Measurements from ENCODE around the gene GTF2IRD2.
A peak's percentile ranks its signal among the peaks of the same experiment; 100 is the strongest.
"Not testable (repeated sequence)": the region's sequence is repeated elsewhere in the genome, so short reads cannot be mapped to it uniquely, and the experiment has no call there.

Gene GTF2IRD2

GRCh38 chr7:74850833-74851721 lies at the start of gene GTF2IRD2:
TSS of gene GTF2IRD2 (minus strand) at chr7:74851605. CDS start at chr7:74836378, 15,227 bp downstream.
- not testable (repeated sequence) for DNase-seq

GRCh38 chr7:74890158-74891123 lies 39.0 kb upstream of the GTF2IRD2 start:
- peak; percentile 74 for DNase-seq

GRCh38 chr7:74889518-74890129 lies 38.2 kb upstream of the GTF2IRD2 start:
- not testable (repeated sequence) for DNase-seq

DNA sequence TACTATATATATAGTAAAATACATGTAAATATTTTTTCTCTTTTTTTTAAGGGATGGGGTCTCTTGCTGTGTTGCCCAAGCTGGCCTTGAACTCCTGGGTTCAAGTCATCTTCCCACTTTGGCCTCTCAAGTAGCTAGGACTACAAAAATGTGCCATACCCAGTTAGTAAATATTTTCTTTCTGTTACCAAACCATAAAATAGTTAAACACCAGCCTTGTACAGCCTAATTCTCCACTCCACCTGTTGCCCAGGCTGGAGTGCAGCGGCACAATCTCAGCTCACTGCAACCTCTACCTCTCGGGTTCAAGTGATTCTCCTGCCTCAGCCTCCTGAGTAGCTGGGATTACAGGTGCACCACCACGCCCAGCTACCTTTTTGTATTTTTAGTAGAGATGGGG lies 33.9 kb upstream of the GTF2IRD2 start:
- DNase-seq, result not testable (repeated sequence)

DNA sequence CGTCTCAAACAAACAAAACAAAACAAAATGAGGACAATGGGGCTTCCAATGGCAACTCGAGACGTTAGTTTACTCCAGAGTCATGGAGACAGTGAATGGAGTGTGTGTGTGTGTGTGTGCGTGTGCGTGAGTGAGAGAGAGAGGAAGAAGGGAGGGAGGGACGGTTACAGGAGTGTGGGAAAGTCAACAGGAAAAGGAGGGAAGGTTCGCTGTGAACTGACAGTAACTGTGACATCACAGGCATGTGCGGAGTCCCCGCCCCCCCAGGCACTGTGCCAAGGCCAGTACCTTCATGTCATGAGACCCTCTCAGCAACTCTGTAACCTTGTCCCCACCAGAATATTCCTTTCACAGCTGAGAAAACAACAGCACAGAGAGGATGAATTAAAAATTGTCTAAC lies 30.7 kb upstream of the GTF2IRD2 start:
- DNase-seq, result not testable (repeated sequence)

GRCh38 chr7:74874748-74875512 lies 23.5 kb upstream of the GTF2IRD2 start:
- DNase-seq, result not testable (repeated sequence)

- DNase-seq, result not testable (repeated sequence)
These were observed 22.8 kb upstream of the GTF2IRD2 start for GRCh38 chr7:74874104-74874747.

DNA sequence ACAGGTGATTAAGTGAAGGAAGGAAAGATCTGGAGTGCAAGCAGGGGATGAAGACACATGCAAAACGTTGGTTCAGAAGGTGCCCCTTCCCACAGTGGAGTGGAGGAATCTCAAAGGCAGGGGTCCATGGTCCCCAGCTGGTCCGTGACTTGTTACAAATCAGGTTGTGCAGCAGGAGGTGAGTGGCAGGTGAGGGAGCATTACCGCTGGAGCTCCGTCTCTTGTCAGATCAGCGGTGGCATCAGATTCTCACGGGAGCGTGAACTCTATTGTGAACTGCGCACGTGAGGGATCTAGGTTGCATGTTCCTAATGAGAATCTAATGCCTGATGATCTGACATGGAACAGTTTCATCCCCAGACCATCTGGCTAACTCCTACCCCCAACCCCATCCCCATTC lies 21.1 kb upstream of the GTF2IRD2 start:
- DNase-seq, result not testable (repeated sequence)

DNA sequence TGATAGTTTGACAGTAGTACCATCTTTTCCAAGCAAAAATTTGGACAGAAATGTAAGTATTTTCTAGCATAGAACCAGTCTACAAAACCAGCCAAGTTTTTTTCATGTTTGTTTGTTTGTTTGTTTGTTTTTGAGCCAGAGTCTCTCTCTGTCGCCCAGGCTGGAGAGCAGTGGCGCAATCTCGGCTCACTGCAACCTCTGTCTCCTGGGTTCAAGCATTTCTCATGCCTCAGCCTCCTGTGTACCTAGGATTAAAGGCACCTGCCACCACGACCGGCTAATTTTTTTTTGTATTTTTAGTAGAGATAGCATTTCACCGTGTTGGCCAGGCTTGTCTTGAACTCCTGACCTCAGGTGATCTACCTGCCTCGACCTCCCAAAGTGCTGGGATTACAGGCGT lies 14.4 kb upstream of the GTF2IRD2 start:
- DNase-seq, result not testable (repeated sequence)

DNA sequence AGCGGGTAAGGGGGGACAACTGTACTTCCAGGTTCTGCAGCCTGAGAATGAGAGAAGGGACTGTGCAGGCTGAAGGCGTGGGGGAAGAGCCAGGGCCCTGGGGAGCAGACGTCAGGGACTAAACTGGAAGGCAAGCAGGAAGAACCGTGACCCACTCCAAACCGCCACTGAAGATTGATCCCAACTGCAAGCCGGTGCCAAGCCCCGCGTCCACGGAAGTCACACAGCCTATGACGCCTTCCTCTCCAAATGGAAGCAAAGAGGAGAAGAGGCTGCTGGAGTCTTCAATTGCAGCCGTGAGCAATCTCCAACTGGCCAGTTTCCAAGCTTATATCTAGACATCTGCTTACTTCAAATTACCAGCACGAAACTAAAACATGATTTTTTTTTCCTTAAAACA lies 1.6 kb downstream of the GTF2IRD2 start:
- not testable (repeated sequence) for DNase-seq

- DNase-seq, result not testable (repeated sequence)
These were observed 21.0 kb downstream of the GTF2IRD2 start for GRCh38 chr7:74830411-74830810.

GRCh38 chr7:74829959-74830358 lies 21.4 kb downstream of the GTF2IRD2 start:
- DNase-seq, result not testable (repeated sequence)

DNA sequence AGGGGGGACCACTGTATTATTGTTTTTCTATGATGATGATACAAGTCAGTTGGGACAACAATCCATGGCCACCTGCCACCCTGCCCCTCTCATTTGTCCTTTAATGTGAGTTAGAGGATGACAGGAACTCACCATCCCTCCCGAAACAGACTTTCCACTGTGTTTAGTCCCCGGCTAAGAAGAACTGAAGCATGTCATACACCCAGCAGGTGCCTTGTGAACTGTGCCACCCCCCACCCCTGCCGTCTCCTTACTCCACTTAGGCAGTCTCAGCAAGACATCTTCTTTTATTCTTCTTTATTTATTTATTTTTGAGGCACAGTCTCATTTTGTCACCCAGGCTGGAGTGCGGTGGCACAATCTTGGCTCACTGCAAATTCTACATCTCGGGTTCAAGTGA lies 30.1 kb downstream of the GTF2IRD2 start:
- DNase-seq, result not testable (repeated sequence)

DNA sequence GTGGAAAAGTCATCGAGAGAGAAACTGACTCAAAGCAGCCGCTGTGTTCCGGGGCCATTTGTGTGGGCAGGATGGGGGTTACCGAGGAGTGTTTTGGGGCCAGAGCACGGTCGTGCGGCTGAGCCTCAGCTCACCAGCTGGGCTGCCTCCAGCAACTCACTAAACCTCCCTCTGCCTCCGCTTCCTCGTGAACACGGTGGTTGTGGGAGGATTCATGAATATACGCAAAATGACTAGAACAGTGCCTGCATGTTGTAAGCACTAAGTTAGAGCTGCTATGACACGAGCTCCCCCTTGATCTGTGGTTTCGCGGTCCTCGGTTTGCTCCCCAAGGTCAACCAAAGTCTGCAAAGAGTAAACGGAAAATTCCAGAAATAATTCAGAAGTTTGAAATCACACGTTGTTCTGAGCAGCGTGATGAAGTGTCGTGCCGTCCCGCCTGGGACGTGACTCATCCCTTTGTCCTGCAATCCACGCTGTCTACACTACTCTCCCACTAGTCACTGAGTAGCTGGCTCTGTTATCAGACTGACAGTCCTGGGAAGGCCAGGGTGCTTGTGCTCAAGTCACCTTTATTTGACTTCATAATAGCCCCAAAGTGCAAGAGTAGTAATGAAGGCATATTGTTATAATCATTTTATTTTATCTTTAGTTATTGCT lies 31.1 kb downstream of the GTF2IRD2 start:
- not testable (repeated sequence) for DNase-seq

- DNase-seq, result not testable (repeated sequence)
These were observed 35.5 kb downstream of the GTF2IRD2 start for GRCh38 chr7:74815882-74816281.

GRCh38 chr7:74798644-74799043 lies 52.8 kb downstream of the GTF2IRD2 start:
- not testable (repeated sequence) for DNase-seq

DNA sequence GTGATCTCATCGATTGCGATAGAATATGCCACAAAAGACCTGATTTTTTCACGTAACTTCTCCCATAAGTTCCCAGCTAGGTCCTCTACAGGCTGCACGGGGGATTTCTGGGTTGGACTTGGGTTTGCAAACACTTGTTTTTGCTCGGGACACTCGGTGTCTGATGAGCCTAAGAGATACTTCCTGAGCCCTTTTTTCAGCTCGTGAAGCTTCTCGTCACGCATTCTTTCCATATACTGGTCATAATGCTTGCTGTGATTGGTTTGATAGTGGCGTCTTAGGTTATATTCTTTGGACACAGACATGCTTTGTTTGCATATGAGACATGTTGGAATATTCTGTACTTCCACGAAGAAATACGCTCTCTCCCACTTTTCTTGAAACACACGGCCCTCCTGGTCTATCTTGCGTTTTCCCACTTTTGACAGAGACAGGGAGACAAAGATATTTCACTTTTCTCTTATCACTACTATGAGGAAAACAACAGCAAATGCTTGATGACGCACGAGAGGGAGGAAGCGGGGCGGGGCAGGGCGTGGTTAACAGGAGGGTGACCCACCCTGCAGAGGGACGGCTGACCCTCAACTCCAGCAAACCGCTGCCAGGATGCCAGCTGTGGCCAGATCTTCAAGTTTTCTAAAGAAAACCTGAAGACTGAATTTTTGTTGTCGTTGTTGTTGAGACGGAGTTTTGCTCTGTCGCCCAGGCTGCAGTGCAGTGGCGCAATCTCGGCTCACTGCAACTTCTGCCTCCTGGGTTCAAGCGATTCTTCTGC lies 53.4 kb downstream of the GTF2IRD2 start:
- DNase-seq, result not testable (repeated sequence)

- not testable (repeated sequence) for DNase-seq
These were observed 62.1 kb downstream of the GTF2IRD2 start for GRCh38 chr7:74789200-74789736.

- DNase-seq, result peak; percentile 95
These were observed 62.8 kb downstream of the GTF2IRD2 start for GRCh38 chr7:74788369-74789150.
